NB4 (cell line): Measurements from ENCODE around the gene SMC2.
A peak's percentile ranks its signal among the peaks of the same experiment; 100 is the strongest.

Experiments used
- DNase-seq: peaks from one replicate; pipeline ENCODE4 v3.0.0; 2010; ENCODE audit warnings: low read depth
- H3K4me3 ChIP-seq: one replicate; pipeline ENCODE4 v1.5.1; 2011; ENCODE audit warnings: mild to moderate bottlenecking, low read depth, low read length, moderate library complexity
- MYC ChIP-seq: IDR thresholded peaks from 2 replicates; pipeline ENCODE4 v1.6.1; 2011; ENCODE audit warnings: low read depth, low read length
- POLR2A ChIP-seq: IDR thresholded peaks from 2 replicates; pipeline ENCODE4 v1.6.1; 2011; ENCODE audit warnings: mild to moderate bottlenecking; ENCODE audit not compliant: insufficient read length; ENCODE audit errors: extremely low read depth
- TF ChIP-seq, protein P1 (sequence below): IDR thresholded peaks from 2 replicates; pipeline ENCODE4 v1.6.1; 2011; ENCODE audit warnings: low read depth, low read length
- TF ChIP-seq, protein P2 (sequence below): IDR thresholded peaks from one replicate; pipeline ENCODE4 v1.5.1; 2012; ENCODE audit warnings: low read depth, low read length

SMC2 gene

DNA sequence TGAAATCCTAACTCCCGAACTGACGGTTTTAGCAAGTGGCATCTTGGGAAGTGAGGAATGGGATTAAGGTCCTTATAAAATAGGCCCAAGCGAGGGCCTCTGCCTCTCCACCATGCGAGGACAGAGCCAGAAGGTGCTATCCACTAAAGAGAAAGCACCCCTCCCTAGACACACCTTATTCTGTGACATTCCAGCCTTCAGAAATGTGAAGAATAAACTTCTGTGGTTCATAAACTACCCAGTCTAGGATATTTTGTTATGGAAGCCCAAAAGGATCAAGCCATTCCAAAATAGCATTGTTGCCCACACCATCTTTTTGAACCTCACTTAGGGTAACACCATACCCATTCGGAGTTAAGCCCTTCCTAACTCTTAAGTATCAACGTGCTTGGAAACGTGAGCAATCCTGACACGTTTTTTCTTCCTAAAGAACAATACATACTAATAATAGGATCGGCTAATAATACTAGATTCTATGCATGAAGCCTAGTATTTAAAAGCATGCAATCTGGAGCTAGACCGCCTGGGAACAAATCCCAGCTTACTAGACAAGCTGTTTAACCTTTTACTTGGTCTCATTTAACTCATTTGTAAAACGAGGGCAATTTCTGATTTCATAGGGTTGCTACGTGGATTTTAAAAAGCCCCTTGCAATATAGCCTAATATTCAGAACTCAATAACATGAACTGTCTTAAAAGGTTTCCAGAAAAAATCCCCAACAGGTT, 1.1 kb upstream of the SMC2 start:
- peak overlapping the region; percentile 100 for H3K4me3 ChIP-seq
- TF ChIP-seq MYC (no peak), POLR2A (no peak)
- TF ChIP-seq, protein P1, sequence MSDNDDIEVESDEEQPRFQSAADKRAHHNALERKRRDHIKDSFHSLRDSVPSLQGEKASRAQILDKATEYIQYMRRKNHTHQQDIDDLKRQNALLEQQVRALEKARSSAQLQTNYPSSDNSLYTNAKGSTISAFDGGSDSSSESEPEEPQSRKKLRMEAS: no peak
- TF ChIP-seq, protein P2, sequence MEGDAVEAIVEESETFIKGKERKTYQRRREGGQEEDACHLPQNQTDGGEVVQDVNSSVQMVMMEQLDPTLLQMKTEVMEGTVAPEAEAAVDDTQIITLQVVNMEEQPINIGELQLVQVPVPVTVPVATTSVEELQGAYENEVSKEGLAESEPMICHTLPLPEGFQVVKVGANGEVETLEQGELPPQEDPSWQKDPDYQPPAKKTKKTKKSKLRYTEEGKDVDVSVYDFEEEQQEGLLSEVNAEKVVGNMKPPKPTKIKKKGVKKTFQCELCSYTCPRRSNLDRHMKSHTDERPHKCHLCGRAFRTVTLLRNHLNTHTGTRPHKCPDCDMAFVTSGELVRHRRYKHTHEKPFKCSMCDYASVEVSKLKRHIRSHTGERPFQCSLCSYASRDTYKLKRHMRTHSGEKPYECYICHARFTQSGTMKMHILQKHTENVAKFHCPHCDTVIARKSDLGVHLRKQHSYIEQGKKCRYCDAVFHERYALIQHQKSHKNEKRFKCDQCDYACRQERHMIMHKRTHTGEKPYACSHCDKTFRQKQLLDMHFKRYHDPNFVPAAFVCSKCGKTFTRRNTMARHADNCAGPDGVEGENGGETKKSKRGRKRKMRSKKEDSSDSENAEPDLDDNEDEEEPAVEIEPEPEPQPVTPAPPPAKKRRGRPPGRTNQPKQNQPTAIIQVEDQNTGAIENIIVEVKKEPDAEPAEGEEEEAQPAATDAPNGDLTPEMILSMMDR: no peak
- DNase-seq: peak; percentile 23

DNA sequence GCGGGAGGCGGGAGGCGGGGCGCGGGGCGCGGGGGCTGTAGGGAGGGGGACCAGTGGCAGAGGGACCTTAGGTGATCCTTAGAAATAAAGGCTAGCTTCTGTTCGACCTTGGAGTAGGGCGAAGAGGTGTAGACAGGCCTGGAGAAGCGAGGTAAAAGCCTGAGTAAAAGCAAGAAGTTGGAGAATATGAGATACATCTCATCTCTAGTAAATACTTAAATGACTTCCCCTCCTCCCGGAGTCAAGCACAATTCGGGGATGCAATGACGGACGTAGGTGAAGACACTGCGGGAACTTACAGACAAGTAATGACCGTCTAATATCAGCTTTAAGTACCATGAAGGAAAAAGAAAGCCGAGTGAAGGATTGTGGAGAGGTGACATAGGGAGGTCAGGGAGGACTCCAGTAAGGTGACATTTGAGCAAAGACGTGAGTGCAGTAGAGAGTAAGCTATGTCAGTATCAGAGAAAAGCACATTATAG, 466 bp downstream of the SMC2 start:
- no peak for TF ChIP-seq POLR2A
- TF ChIP-seq, protein P2: no peak
- TF ChIP-seq MYC: no peak; the same call in 1 of the 2 replicates
- TF ChIP-seq, protein P1: no peak
- H3K4me3 ChIP-seq: peak overlapping the region; percentile 100
- DNase-seq: no peak

DNA sequence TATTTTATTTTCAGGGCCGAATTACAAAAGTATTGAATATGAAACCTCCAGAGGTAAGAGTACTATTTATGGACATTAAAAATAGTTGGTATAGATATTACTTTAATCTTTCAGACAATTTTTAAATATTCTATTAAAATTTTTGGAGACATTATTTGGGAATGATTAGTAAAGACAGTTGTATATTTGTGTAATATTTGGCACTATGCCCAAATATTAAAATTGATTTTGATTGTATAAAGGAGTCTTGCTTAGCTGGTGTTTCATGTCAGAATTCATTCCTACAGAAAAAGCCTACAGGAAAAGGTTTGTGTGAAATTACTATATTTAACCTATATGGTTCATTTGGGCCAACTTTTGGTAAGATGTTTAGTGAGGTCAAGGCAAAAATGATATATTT, 5.5 kb downstream of the SMC2 start:
- DNase-seq: no peak
- H3K4me3 ChIP-seq: no peak overlapping the region
- no peak for TF ChIP-seq MYC
- no peak for TF ChIP-seq POLR2A
- TF ChIP-seq, protein P1: no peak
- TF ChIP-seq, protein P2: no peak

DNA sequence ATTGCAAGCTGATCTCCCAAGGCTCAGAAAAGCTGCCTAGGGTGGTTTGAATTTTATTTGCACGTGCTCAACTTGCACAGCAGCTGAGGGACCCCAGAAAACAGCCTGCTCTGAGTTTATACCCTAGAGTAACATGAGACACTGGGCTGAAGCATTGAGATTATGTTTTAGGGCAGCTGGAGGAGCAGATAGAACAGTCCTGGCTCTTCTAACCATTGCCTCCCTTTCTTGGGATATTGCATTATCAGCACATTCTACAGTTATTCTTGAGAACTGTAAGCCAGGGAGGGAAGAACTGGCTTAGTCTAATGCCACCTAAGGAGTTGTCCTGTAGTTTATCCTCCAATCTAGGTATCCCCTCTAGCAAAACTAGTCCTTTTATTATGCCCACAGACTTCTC, 10.3 kb downstream of the SMC2 start:
- H3K4me3 ChIP-seq: no peak overlapping the region
- no peak for TF ChIP-seq MYC
- TF ChIP-seq, protein P1: no peak
- TF ChIP-seq POLR2A: no peak
- TF ChIP-seq, protein P2: no peak
- DNase-seq: no peak

DNA sequence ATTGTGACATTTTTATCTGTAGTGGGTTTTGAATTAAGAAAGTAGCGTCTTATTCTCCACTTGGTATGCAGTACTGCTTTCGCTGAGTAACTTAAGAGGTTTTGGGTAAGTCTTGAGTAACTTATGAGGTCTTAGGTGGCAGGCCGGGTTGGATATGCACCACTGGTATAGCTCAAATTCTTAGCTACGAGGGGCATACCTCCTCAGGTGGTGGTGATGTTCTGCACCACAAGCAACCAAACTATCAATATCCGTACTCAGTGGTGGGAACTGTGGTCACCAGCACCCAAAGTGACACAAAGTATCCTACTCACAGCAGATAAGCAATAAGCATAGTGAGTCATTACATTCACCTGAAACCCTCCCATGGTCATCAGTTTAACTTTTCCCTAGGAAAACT, 13.7 kb downstream of the SMC2 start:
- TF ChIP-seq MYC (no peak), POLR2A (no peak)
- TF ChIP-seq, protein P2: no peak
- TF ChIP-seq, protein P1: no peak
- no peak overlapping the region for H3K4me3 ChIP-seq
- no peak for DNase-seq

DNA sequence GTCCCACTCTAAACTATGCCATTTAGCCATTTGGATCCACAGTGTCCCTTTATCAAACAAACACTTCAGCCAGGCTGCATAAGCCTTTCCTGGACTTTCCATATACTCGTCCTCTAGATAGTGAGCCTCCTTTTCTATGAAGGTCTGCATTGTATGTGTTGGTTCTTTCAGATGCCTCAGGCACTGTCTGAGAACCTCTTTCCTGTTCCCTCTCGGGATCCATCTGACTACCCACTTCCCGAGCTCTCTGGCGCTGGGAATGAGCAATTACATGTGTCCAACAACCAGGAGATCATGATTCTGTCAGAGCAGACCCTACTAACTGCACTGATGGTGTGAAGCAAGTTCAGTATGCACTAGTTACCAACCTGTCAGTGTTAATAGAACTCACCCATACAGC, 14.2 kb downstream of the SMC2 start:
- TF ChIP-seq, protein P2: no peak
- TF ChIP-seq MYC: no peak
- TF ChIP-seq, protein P1: no peak
- no peak for DNase-seq
- H3K4me3 ChIP-seq: no peak overlapping the region
